ENCODE results near the gene RIOK1. TPM values are rescaled to one million over a fixed set of nuclear protein-coding genes. Genes with fewer than 3 reads are reported as not detected.

The RIOK1 gene
- total and polyA plus RNA-seq, 2 of the 13 experiments (the other 11 are each of a cell fraction or from before 2014, with no cell fraction given), result 9.4 to 37.8 TPM

GRCh38 chr6:7446619-7447325 is 57.2 kb downstream of the RIOK1 start (continued):
- TF ChIP-seq CEBPZ (IDR thresholded peaks at IDR 0.05; ENCODE audit: low read length) (no peak), ZNF180 (CRISPR knock-in tag; IDR thresholded peaks at IDR 0.05; ENCODE audit: borderline replicate concordance, low read depth) (no peak), SIX1 (CRISPR knock-in tag; IDR thresholded peaks at IDR 0.05; ENCODE audit: borderline replicate concordance) (no peak), ZNF597 (CRISPR knock-in tag; IDR thresholded peaks at IDR 0.05) (no peak), MYPOP (CRISPR knock-in tag; IDR thresholded peaks at IDR 0.05) (no peak), KDM2A (CRISPR knock-in tag; IDR thresholded peaks at IDR 0.05; ENCODE audit: borderline replicate concordance, low read depth) (no peak), ZNF800 (CRISPR knock-in tag; IDR thresholded peaks at IDR 0.05) (no peak), ZNF576 (CRISPR knock-in tag; IDR thresholded peaks at IDR 0.05) (no peak), GMEB2 (CRISPR knock-in tag; IDR thresholded peaks at IDR 0.05; ENCODE audit: low read depth) (no peak), SRSF4 (IDR thresholded peaks at IDR 0.05; ENCODE audit: low read depth, low read length, poor library complexity, severe bottlenecking) (no peak), ZNF776 (CRISPR knock-in tag; IDR thresholded peaks at IDR 0.05) (no peak), ELF4 (CRISPR knock-in tag; IDR thresholded peaks at IDR 0.05; ENCODE audit: borderline replicate concordance) (no peak), RAD21 (CRISPR knock-in tag; IDR thresholded peaks at IDR 0.05) (peak; percentile 52; the same call in 1 of the 2 replicates), ETS1 (CRISPR knock-in tag; IDR thresholded peaks at IDR 0.05) (no peak), ZNF333 (CRISPR knock-in tag; IDR thresholded peaks at IDR 0.05; ENCODE audit: borderline replicate concordance) (no peak)

All from HepG2 (cell line).